GM21619 (cell line): ENCODE results near the gene GUCA2A.

Source experiments
- ATAC-seq: cut with Tn5 transposase; IDR thresholded peaks from one replicate; pipeline ENCODE4 v1.9.1; 2021; ENCODE audit not compliant: unreplicated experiment

GUCA2A gene

DNA sequence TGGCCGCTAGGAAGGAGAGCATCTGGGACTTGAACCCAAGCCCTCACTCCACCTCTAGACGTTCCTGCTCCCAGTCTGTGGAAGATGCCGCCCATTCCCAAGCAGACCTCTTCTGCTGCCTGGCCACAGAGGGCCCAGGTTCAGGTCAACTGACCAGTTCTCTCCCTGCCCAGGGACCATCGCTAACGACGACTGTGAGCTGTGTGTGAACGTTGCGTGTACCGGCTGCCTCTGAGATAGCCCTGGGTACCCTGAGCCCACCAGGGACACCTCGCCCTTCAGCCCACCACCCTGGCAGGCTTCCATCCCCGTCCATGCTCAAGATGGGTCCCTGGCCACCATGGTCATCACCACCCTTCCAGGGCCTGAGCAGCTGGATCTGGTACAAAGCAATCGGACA lies 9.2 kb downstream of the GUCA2A start:
- no peak for ATAC-seq

DNA sequence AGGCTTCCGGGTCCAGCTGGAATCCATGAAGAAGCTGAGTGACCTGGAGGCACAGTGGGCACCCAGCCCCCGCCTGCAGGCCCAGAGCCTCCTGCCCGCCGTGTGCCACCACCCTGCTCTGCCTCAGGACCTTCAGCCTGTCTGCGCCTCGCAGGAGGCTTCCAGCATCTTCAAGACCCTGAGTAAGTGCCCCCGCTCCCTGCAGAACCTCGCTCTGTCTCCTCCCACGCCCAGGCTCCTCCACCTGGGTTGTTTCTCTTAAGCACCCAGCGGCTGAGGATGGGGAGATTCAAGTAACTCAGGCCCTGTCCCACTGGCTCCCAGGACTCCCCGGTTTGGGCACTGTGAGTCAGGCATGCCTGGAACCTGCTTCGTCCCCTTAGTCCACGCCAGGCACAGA lies 9.9 kb downstream of the GUCA2A start:
- ATAC-seq: no peak

DNA sequence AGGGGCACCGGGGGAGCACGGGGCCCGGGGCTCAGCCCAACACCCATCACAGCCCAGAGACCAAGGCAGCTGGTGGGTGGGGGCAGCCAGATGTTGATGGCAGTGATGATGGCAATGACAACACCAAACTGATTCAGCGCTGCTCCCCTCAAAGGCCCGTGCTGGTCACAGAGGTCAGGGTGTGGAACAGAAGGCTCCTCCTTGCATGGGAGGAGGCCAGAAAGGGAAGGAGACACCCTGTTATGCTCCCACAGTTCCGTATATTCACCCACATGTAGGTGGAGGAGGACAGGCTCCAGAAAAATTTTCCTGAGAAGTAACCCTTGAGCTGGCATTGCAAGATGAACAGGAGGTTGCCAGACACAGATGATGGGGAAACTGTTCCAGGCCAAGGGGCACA lies 10.9 kb downstream of the GUCA2A start:
- ATAC-seq: no peak

DNA sequence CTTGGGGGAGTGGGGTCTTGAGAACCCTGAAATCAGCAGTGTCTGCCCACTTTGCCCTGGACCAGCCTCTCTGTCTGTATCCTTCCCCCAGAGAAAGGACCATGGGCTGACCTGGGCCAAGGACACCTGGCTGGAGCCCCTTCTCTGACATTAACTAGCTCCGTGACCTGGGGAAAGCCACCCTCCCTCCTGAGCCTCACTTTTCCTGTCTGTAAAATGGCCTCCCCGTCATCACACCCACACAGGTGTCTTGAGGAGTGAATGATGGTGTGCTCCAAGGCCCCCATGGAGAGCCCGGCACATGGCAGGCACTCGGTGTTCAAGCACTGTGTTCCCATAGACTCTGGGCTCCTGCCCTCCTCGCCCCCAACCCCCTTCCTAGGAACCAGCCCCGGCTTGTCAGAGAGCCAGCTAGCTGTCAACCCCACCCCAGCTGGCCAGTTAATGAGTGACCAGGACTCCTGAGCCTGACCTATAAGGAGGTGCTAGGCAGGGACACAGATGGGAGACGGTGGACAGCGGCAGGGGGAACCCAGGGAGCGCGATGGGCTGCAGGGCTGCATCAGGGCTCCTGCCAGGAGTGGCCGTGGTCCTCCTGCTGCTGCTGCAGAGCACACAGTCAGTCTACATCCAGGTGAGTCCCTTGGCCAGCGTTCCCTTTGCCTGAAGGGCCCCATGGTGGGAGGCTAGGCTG lies 11.5 kb downstream of the GUCA2A start, which contains the start of gene GUCA2B:
GUCA2B (plus strand) TSS at position 504 of the 694 bp plus-strand sequence; CDS start at position 545, 41 bp downstream.
- no peak for ATAC-seq

DNA sequence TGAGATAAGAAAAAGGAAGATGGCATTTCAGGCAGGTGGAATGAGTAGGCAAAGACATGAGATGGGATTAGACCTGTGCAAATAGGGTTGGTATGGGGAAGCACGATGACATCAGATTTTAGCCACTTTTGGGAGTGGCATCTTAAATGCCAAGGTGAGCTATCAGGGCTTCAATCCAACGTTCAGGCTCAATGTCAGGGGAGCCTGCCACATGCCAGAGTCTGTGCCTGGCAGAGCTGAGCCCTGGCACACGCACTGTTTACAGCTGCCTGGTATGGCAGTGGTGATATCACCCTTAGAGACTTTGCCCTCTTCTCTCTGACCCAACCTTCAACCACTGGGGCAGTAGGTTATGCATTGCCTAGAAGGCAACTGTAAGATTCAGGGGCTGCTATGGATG lies 12.4 kb downstream of the GUCA2A start:
- ATAC-seq: no peak

DNA sequence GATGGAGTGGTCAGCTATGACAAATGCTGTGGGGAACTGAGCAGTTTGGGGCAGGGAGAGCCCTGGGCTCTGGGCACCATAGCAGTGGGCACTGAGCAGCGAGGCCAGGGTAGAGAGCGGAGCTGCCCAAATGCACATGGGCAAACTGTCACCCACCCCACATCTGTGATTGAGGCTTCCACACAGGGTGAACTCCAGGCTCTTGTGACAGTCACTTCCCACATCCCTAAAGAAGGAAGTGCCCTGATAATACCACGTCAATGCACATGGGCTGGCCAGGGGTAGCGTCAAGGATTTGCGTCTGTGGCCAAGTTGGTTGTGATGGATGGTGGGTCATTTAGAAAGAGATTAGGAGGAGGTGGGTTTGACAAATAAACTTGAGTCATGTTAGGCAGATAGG lies 13.9 kb downstream of the GUCA2A start:
- ATAC-seq: no peak

DNA sequence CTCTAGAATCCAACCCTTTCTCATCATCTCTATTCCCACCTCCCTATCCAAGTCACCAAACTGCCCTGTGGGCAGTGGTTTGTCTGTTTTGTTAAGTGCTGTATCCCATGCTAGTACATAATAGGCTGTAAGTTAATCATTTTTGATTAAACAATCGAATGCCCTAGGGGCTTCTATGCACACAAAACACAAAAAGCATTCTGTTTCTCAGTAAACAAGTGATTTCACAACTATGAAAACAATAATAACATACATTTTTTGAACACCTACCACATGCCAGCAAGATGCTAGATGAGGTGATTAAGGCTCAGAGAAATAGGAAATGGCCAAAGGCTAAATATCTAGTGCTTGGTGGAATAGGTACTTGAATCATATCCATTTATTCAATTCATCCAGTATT lies 16.4 kb downstream of the GUCA2A start:
- ATAC-seq: no peak

DNA sequence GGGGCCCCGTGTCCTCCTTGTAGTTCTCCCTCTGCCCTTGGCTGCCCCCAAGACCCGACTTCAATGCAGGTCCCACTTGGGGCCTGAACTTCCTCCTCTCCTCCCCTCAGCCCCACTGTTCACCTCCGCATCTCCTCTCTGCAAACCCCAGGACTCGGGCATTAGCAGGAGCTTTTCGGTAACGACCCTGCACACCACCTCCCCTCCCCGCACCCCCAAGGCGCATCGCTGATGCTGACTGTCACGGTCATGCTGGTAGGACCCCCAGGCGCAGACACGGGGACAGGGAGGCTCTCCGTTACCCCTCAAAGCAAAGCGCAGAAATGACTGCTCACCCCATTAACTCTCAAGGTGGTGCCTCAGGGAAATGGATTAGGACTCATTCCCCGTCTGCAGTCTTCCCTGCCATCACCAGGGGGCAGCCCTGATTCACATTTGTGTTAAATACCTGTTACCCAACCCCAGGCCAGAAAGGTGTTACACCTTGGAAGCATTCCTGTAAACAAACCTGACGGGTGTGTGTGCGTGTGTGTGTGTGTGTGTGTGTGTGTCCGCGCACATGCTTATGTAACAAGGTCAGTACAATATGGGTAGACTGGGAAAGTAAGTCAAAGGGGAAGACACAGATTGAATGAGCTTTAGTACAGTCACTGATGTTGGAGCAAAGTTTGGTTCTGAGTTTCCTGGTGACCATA lies 17.8 kb downstream of the GUCA2A start:
- no peak for ATAC-seq

DNA sequence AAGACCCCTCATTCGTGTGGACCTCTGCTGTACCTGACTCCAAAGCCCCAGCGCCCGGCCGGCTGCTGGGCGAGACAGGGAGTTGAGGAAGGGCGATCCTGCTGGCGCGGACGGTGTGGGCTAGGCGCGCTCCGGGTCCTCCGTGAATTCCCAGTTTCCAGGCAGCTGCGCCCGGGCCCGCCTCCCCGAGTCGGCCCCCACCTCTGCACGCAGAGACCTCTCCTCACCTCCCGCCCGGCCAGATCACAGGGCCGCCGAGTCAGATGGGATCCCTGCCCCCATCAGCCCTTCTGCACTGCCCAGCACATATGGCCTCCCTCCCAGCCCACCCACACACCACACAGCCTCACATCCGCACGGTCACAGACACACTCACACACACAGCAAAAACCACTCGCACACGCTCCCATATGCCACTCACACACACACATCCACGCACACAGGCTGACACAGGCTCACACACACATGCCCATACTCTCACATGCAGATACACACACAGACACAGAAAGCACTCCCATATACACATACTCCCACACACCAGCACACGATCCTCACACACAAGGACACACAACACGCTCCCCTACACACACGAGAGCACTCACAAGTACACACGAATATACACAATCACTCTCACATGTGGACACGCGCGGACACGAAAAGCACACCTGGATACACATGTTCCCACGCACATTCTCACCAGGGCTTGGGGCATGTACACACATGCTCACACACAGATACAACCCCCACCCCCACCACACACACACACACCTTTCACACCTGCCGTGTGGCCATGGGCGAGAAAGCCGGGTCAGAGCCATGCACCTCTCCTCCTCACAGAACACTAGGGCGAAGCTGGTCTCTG lies 18.6 kb downstream of the GUCA2A start:
- ATAC-seq: no peak

DNA sequence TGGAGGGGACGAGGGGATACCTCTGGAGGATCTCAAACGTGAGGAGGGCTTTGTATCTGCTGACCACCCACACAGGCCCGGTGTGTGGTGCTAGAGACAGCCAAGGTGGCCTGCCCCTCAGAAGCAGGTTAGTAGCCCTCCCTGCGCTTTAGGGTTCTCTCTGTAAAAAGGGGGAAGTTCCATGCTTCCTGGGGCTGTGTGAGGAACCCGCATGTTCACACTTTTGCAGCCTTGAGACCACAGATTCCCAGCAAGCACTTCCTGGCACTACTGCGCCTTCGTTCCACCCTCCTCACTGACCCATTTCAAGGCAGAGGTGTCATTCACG lies 19.2 kb downstream of the GUCA2A start:
- no peak for ATAC-seq

DNA sequence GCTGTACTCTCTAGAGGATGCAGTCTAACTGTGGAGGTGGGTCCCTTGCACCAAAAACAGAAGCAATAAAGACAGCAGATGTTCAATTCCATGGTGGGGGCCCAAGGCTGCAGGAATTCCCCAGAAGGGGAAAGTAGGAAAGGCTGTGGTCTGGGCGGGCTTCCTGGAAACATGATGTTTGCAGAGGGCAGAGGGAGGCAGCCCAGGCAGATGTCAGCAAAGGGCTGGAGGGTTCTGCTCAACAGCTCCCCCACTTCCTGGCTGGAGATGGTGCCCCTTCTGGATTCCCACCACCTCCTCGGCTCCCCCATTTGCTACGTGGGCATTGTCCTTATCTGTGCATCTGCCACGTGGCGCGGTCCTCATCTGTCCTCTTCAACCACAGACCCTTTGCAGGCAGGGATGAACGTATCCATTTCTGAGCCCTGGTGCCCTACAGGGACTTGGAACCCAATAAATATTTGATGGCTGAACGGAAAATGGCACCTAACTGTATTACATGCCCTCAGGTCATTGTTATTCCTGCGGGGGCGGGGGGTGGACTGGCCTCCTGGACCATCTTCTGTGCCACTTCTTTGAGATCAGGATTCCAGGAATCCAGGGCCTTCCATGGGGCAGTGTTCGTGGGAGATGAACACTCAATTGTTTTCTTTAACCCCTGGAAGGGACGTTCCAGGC lies 19.7 kb downstream of the GUCA2A start:
- no peak for ATAC-seq

DNA sequence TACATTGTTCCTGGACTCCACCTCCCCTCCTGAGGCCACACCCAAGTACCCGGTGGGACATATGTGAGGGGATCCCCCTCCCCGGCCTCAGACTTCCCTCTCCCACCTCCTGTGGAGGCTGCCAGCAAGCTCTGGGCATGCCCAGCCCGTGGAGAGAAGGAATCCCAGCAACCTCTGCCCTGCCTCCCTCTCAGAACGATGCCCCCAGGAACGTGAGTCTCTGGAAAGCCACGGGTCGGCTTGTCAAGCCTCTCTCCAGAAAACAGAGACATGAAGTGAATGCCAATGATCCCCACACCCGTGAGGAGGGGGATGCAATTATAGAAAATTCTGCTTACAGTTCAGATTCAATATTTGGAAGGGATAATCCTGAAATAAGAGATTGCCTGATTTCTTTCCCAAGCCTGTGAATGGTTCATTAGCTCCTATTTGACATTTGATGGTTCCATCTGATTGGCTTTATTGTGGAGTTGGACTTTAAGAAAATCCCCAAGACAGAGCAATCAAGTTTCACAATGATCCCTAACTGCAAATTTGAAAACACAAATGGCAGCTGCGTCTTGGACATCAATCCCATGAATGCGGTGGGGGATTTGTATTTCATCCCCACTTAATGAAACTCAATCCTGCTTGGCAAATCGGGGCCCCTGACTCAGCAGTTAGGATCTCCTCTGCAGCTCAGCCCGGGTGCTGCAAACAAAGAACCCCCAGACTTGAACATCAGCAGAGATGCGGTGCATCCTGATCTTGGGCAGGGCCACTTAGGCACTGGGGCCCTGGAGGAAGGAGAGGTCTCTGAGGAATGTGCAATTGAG lies 20.4 kb downstream of the GUCA2A start:
- no peak for ATAC-seq

DNA sequence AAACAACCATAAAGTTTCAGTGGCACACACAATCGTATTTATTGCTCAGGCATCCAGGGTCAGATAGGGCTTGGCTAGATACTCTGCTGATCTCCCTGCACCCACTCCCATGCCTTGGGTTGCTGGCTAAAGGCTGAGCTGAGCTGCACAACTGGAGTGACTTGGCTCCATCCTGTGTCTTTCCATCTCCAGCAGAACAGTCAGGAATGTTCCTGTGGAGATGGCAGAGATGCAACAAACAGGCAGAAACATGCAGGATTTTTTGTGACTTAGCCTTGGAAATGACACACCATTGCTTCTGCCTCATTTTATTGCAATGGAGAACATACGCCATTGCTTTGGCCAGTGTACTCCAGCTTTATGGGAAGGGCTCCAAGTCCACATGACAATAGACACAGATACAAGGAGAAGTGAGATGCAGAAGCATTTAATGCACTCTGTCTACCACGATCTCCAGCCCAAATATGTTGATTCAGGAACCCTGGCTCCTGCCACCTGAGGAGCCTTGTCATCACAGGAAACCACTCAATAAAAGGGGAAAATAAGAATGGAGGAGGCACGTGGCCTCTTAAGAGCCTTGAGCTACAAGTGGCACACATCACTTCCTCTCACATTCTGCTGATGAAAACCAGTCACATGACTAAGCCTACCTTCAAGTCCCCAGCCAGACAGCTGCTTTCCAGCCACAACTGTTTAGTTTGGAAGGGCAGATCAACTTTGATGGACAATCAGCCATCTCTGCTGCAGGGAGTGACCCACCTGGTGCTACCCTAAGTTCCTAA lies 21.5 kb downstream of the GUCA2A start:
- ATAC-seq: no peak

DNA sequence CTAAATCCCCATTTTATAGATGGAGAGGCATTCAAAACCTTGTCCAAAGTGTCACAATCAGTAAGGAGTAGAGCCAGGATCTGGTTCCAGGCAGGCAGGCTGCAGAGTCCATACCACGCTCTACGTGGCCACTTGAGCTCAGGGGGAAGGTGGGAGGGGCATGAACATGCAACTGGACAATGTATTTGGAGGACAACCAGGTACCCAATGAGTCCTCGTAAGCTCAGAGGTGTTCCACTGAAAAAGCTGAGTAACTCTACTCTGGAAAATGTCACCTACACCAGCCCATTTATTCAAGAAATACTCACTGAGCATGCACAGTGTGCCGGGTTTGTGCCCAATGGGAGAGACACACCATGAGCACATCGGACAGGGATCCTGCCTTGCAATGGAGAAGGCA lies 22.6 kb downstream of the GUCA2A start:
- no peak for ATAC-seq

DNA sequence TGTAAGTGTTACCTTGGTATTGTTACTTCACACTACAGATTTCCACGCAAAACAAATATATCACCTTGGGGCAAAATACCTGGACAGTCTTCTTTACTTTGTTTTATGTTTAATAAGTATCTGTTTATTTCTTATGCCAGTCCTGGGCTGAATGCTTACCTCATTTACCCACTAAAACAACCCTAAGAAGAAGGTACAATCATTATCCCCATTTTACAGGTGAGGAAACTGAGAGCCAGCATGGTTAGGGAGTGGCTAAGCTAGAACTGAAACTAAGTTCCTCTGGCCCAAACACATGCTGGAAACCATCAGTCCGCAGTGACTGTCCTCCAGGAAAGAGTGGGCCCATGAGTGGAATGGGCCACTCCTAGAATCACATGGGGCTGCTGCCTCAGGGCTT lies 24.4 kb downstream of the GUCA2A start:
- no peak for ATAC-seq

DNA sequence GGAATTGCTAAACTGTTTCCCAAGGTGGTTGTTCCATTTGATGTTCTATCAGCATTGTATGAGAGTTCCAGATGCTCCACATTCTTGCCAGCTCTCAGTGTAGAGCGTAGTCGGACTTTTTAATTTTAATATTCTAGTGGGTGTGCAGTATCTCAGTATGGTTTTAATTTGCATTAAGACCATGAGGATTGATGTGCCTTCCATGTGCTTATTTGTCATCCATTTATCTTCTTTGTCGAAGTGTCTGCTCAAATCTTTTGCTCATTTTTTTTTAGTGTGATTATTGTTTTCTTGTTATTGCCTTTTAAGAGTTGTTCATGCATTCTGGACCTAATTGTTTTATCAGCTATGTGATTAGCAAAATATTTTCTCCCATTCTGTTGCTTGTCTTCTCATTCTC lies 25.1 kb downstream of the GUCA2A start:
- no peak for ATAC-seq

DNA sequence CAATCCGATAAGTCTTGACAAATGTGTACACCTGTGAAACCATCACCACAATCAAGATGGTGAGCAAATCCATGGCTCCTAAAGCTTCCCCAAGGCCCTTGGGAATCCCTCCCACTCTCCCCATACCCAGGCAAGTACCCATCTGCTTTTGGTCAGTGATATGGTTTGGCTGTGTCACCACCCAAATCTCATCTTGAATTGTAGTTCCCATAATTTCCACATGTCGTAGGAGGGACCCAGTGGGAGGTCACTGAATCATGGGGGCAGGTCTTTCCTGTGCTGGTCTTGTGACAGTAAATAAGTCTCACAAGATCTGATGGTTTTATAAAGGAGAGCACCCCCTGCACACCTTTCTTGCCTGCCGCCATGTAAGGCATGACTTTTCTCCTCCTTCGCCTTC lies 26.0 kb downstream of the GUCA2A start:
- no peak for ATAC-seq

DNA sequence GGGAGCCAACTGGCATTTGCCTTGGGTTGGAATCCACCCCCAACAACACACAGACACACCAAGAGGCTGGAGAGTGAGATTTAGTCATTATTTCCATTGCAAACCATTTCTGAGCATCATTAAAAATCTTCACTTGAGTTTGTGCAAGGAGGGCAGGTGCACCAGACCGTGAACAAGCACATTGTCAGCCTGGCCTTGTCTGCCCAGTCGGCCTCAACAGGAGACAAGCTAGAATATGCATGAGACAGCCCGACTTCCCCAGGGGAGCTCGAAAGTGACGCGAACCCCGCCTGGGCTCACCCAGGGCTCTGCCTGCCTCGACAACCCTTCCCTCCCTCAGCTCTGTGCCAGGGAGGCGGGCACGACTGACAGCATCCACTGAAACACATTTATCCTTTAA lies 26.8 kb downstream of the GUCA2A start:
- no peak for ATAC-seq

DNA sequence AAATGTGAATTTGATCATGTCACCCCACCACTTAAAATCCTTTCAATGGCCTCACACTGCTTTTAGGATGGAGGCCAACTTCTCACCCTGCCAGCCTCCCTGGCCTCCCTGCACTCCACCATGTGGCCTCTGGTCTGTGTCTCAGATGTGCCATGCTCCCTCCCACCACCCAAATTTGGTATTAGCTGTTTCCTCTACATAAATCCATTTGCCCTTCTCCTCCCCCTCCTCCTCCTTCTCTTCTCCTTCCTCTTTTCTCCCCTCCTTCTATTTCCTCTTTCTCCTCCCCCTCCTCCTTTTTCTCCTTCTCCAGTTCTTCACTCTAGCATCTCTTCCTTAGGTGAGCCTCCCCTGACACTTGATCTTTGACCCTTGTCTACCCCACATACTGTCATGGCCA lies 28.1 kb downstream of the GUCA2A start:
- no peak for ATAC-seq

DNA sequence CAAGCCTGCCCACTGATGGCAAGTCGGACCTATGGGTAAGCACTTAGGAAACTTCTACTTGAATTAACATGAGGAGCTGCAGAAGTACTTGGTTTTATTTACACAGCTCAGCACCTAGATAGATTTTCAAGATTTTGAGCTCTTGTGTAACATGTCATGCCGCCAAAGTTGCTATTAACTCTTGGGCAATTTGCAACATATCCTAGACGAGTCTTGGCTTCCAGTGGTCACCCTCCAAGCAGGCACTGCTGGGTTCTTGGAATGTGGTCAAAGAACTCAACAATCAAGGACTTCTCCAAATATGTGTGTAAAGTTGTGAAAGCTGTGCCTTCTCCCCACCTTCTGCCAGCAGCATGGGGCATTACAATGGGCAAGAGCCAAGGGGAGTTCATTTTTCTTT lies 29.1 kb downstream of the GUCA2A start:
- ATAC-seq: no peak
